GM23248 (cell line): ENCODE results near the gene ZBTB6. TPM values are rescaled to one million over a fixed set of nuclear protein-coding genes. Genes with fewer than 3 reads are reported as not detected.

Source experiments
- DNase-seq: peaks from one replicate; pipeline ENCODE4 v3.0.0-alpha.2; 2015
- H2AFZ ChIP-seq: fragments of 200-600 bp; sonication (generic); 2 replicates; pipeline ENCODE4 v1.6.1; 2016; ENCODE audit warnings: antibody characterized with exemption
- H3F3A ChIP-seq: fragments of 200-600 bp; sonication (generic); 2 replicates; pipeline ENCODE4 v1.6.1; 2016; ENCODE audit warnings: mild to moderate bottlenecking, antibody characterized with exemption, mixed run types; ENCODE audit not compliant: insufficient read depth
- H3K27ac ChIP-seq: fragments of 200-600 bp; sonication (generic); 2 replicates; pipeline ENCODE4 v1.5.1; 2016; ENCODE audit warnings: mild to moderate bottlenecking
- H3K27me3 ChIP-seq: fragments of 200-600 bp; sonication (generic); replicated peaks from 2 replicates; pipeline ENCODE4 v1.6.1; 2016; ENCODE audit warnings: mild to moderate bottlenecking; ENCODE audit not compliant: insufficient read depth
- H3K36me3 ChIP-seq: fragments of 200-600 bp; sonication (generic); 2 replicates; pipeline ENCODE4 v1.6.1; 2016; ENCODE audit warnings: low read depth, mild to moderate bottlenecking
- H3K4me1 ChIP-seq: fragments of 200-600 bp; sonication (generic); 2 replicates; pipeline ENCODE4 v1.6.1; 2016; ENCODE audit warnings: mild to moderate bottlenecking; ENCODE audit not compliant: insufficient read depth
- H3K4me2 ChIP-seq: fragments of 200-600 bp; sonication (generic); one replicate; pipeline ENCODE4 v1.6.1; 2016; ENCODE audit warnings: mild to moderate bottlenecking; ENCODE audit not compliant: unreplicated experiment
- H3K4me3 ChIP-seq: fragments of 200-600 bp; sonication (generic); 2 replicates; pipeline ENCODE4 v1.5.1; 2016; ENCODE audit warnings: mild to moderate bottlenecking
- H3K79me2 ChIP-seq: fragments of 200-600 bp; sonication (generic); 2 replicates; pipeline ENCODE4 v1.6.1; 2016; ENCODE audit warnings: mild to moderate bottlenecking; ENCODE audit not compliant: insufficient read depth
- H3K9ac ChIP-seq: fragments of 200-600 bp; sonication (generic); 2 replicates; pipeline ENCODE4 v1.6.1; 2016; ENCODE audit warnings: mild to moderate bottlenecking
- H3K9me2 ChIP-seq: fragments of 200-600 bp; sonication (generic); 2 replicates; pipeline ENCODE4 v1.6.1; 2016; ENCODE audit warnings: mixed run types, mild to moderate bottlenecking, moderate library complexity; ENCODE audit not compliant: insufficient read depth
- H3K9me3 ChIP-seq: fragments of 200-600 bp; sonication (generic); one replicate; pipeline ENCODE4 v1.6.1; 2017; ENCODE audit warnings: low read depth
- H4K20me1 ChIP-seq: fragments of 200-600 bp; sonication (generic); 2 replicates; pipeline ENCODE4 v1.6.0; 2016; ENCODE audit not compliant: insufficient read depth
- EZH2 ChIP-seq: fragments of 200-600 bp; sonication (generic); IDR thresholded peaks from 2 replicates; pipeline ENCODE4 v1.6.1; 2018; ENCODE audit warnings: antibody characterized with exemption, mild to moderate bottlenecking; ENCODE audit not compliant: insufficient read depth, poor library complexity, severe bottlenecking
- EZH2phosphoT487 ChIP-seq: fragments of 200-600 bp; sonication (generic); IDR thresholded peaks from 2 replicates; pipeline ENCODE4 v1.6.1; 2018; ENCODE audit warnings: antibody characterized with exemption, moderate library complexity, mild to moderate bottlenecking, low read depth; ENCODE audit not compliant: insufficient read depth
- WGBS, 2 experiments: methylation state at CpG; one replicate each; pipeline ENCODE4 v1.1.6; 2015 to 2017; ENCODE audit warnings: low lambda C conversion rate in 2 of 2, low coverage in 1 of 2; ENCODE audit errors: missing lambda C conversion rate in 2 of 2; 5-methylcytosine and 5-hydroxymethylcytosine counted together
- in situ Hi-C: fragments of 300-500 bp; cut with MboI; formaldehyde crosslinking; loops from 2 replicates; pipeline ENCODE4 v1.15.0; 2020
- polyA plus RNA-seq: library from polyadenylated mRNA; unstranded; fragments of >200 nt; fragmentation: Nextera tagmentation; extraction: Ambion mirVana; gene quantifications from 2 replicates; pipeline ENCODE4 v1.2.1, GENCODE V29; 2016
- total RNA-seq: library from RNA; depleted of rRNA; stranded (reverse); fragments of >200 nt; shearing (Covaris generic); gene quantifications from 2 replicates; pipeline ENCODE4 v1.2.3, GENCODE V29; 2014

Gene ZBTB6
- total and polyA plus RNA-seq, 2 experiments from 2014 or later, result 4.4 to 9.8 TPM

GRCh38 chr9:122930541-122931225, 17.6 kb upstream of the ZBTB6 start:
- Histone ChIP-seq H3K9me2 (no peaks in the 10 kb centered on the region), H3K27me3 (no peaks in the 10 kb centered on the region), H3K4me3 (peak overlapping the region; percentile 93), H2AFZ (peak overlapping the region; percentile 94), H3K9me3 (no peaks in the 10 kb centered on the region), H3F3A (peaks cover 15% of the 10 kb centered on the region), H4K20me1 (no peaks in the 10 kb centered on the region), H3K79me2 (peaks cover 98% of the 10 kb centered on the region), H3K36me3 (no peaks in the 10 kb centered on the region), H3K27ac (peak overlapping the region; percentile 26), H3K4me2 (peak overlapping the region; percentile 80), H3K9ac (peak overlapping the region; percentile 84), H3K4me1 (peaks cover 17% of the 10 kb centered on the region)
- in situ Hi-C loops, result no loop called here
- TF ChIP-seq EZH2 (no peak), EZH2phosphoT487 (no peak)
- DNase-seq, result peak; percentile 40
- WGBS, 2 experiments, result 23 to 27% methylated on average over 9 to 10 of the region's 10 CpGs

DNA sequence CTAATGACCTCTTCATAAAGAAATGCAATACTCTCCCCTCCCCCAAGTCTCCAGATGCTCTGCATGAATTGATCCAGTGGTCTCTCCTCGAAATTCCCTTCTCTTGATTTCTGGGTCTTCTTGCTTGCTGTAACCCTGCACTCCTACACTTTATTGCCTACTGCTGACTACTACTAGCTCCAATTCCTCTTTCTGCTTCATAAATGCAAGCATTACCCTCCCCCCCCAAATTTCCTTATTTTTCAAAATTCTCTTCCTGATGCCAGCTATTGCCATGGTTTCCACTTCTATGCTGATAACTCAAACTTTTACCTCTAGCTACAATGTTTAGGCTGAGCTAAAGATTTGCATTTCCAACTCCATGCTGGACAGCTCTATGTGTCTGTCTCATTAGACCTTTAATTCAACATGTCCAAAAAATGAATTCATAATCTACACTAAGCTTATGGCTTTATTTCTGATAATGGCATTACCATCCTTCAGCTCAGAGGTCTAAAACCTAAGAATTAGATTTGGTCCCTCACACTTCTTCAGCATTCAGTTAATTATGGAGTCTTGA, 16.8 kb upstream of the ZBTB6 start:
- no peak overlapping the region for H3K27ac ChIP-seq
- no peak for DNase-seq
- H3K9me2 ChIP-seq, result no peaks in the 10 kb centered on the region
- peaks cover 98% of the 10 kb centered on the region for H3K79me2 ChIP-seq
- no peak overlapping the region for H2AFZ ChIP-seq
- TF ChIP-seq EZH2phosphoT487 (no peak), EZH2 (no peak)
- H3K4me1 ChIP-seq, result peaks cover 17% of the 10 kb centered on the region
- no peaks in the 10 kb centered on the region for H3K36me3 ChIP-seq
- H3F3A ChIP-seq, result peaks cover 15% of the 10 kb centered on the region
- 46 to 57% methylated on average over 1 of the region's 1 CpG for WGBS, 2 experiments
- H3K4me2 ChIP-seq, result peak overlapping the region; percentile 80
- in situ Hi-C loops, result no loop called here
- H3K4me3 ChIP-seq, result peak overlapping the region; percentile 93
- no peaks in the 10 kb centered on the region for H3K27me3 ChIP-seq
- no peaks in the 10 kb centered on the region for H4K20me1 ChIP-seq
- peak overlapping the region; percentile 84; the same call in 1 of the 2 replicates for H3K9ac ChIP-seq
- no peaks in the 10 kb centered on the region for H3K9me3 ChIP-seq

DNA sequence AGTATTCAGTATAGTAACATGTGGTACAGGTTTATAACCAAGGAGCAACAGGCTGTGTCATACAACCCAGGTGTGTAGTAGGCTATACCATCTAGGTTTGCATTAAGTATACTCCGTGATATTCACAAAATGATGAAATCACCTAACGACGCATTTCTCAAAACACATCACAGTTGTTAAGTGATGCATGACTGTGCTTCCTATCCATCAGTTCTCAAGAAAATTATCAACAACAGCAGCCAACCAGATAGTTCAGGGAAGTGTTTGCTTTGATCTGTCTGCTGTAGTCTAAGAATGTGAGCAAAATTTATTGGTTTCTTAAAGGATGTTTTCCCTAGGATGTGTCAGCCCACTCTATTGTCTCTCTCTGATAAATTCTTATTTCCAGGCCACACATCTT, 10.8 kb upstream of the ZBTB6 start:
- H3K4me2 ChIP-seq, result no peak overlapping the region
- H3K9me3 ChIP-seq, result no peaks in the 10 kb centered on the region
- TF ChIP-seq EZH2phosphoT487 (no peak), EZH2 (no peak)
- H4K20me1 ChIP-seq, result no peaks in the 10 kb centered on the region
- no peak overlapping the region for H3K27ac ChIP-seq
- no peak for DNase-seq
- no peak overlapping the region for H3K4me3 ChIP-seq
- H3K9ac ChIP-seq, result no peak overlapping the region
- H3K36me3 ChIP-seq, result 0 out of 2 replicates have a peak, but pooled peaks cover 3% of the 10 kb centered on the region
- H2AFZ ChIP-seq, result no peak overlapping the region
- H3K27me3 ChIP-seq, result no peaks in the 10 kb centered on the region
- peaks cover 91% of the 10 kb centered on the region for H3K79me2 ChIP-seq
- WGBS, 2 experiments, result 93 to 96% methylated on average over 3 of the region's 3 CpGs
- H3F3A ChIP-seq, result no peaks in the 10 kb centered on the region
- in situ Hi-C loops, result no loop called here
- no peaks in the 10 kb centered on the region for H3K9me2 ChIP-seq
- H3K4me1 ChIP-seq, result no peaks in the 10 kb centered on the region

- H3K27me3 ChIP-seq, result no peaks in the 10 kb centered on the region
- H3K4me2 ChIP-seq, result no peak overlapping the region
- WGBS, 2 experiments, result 90 to 94% methylated on average over 7 to 8 of the region's 8 CpGs
- in situ Hi-C loops, result no loop called here
- H3K9me2 ChIP-seq, result no peaks in the 10 kb centered on the region
- no peaks in the 10 kb centered on the region for H3F3A ChIP-seq
- no peak overlapping the region for H3K27ac ChIP-seq
- peaks cover 88% of the 10 kb centered on the region for H3K79me2 ChIP-seq
- TF ChIP-seq EZH2 (no peak), EZH2phosphoT487 (no peak)
- no peak overlapping the region for H2AFZ ChIP-seq
- 0 out of 2 replicates have a peak, but pooled peaks cover 3% of the 10 kb centered on the region for H3K36me3 ChIP-seq
- H4K20me1 ChIP-seq, result no peaks in the 10 kb centered on the region
- H3K9ac ChIP-seq, result no peak overlapping the region
- H3K4me1 ChIP-seq, result no peaks in the 10 kb centered on the region
- H3K9me3 ChIP-seq, result no peaks in the 10 kb centered on the region
- H3K4me3 ChIP-seq, result no peak overlapping the region
- no peak for DNase-seq
These were observed 9.6 kb upstream of the ZBTB6 start for GRCh38 chr9:122922713-122923112.
